Measurements from ENCODE around the gene LRP3.

- no peak for TF ChIP-seq CTCF (IDR thresholded peaks at IDR 0.05)
- TF ChIP-seq EP300 (IDR thresholded peaks at IDR 0.05) = no peak
- no peak for TF ChIP-seq POLR2A (IDR thresholded peaks at IDR 0.05)
- TF ChIP-seq POLR2AphosphoS5 (IDR thresholded peaks at IDR 0.05) = no peak
Observed at GRCh38 chr19:33229962-33230361, 35.8 kb downstream of the LRP3 start.

All from upper lobe of left lung (tissue), 4 donors.